Keratinocyte (primary cell): ENCODE data around the gene ATP6V0E1. TPM values are rescaled to one million over a fixed set of nuclear protein-coding genes. Genes with fewer than 3 reads are reported as not detected.

Source experiments
- DNase-seq: peaks from one replicate; pipeline ENCODE4 v3.0.0-alpha.2; 2011; ENCODE audit warnings: low read depth, missing footprints, low spot score
- FAIRE-seq: peaks from 2 replicates; lab custom pipeline; 2011; peaks lifted over from hg19 to GRCh38; lab: Jason Lieb, UNC
- H2AFZ ChIP-seq: 2 replicates; pipeline ENCODE4 v1.6.0; 2012; ENCODE audit warnings: low read length, control low read depth, inconsistent platforms; ENCODE audit not compliant: control insufficient read depth
- H3K27ac ChIP-seq: 2 replicates; pipeline ENCODE4 v1.5.1; 2011; ENCODE audit warnings: low read length; ENCODE audit not compliant: control insufficient read depth, insufficient read depth
- H3K27me3 ChIP-seq: 3 replicates; pipeline ENCODE4 v1.6.0; 2011; ENCODE audit warnings: low read length; ENCODE audit not compliant: control insufficient read depth, insufficient read depth; ENCODE audit errors: extremely low read depth
- H3K36me3 ChIP-seq, 2 experiments: 2 replicates in 1 of 2; 3 replicates in 1 of 2; pipeline ENCODE4 v1.5.1; 2011; ENCODE audit warnings: low read length in 2 of 2, mild to moderate bottlenecking in 1 of 2; ENCODE audit not compliant: control insufficient read depth in 2 of 2, insufficient read depth in 2 of 2; ENCODE audit errors: extremely low read depth in 1 of 2
- H3K4me1 ChIP-seq: 3 replicates; pipeline ENCODE4 v1.5.1; 2011; ENCODE audit warnings: low read length; ENCODE audit not compliant: control insufficient read depth, insufficient read depth; ENCODE audit errors: extremely low read depth
- H3K4me2 ChIP-seq: 3 replicates; pipeline ENCODE4 v1.6.0; 2011; ENCODE audit warnings: low read depth, low read length; ENCODE audit not compliant: control insufficient read depth, insufficient read depth; ENCODE audit errors: extremely low read depth
- H3K4me3 ChIP-seq, 3 experiments: fragments of 200-600 bp in 1 of 3; sonication (generic) in 1 of 3; 2 replicates in 2 of 3; 3 replicates in 1 of 3; pipeline ENCODE4 v1.5.1; 2011 to 2016; ENCODE audit warnings: low read length in 3 of 3, mild to moderate bottlenecking in 3 of 3, control low read depth in 2 of 3, inconsistent platforms in 1 of 3, low read depth in 1 of 3, mixed read lengths in 1 of 3, mixed run types in 1 of 3, moderate library complexity in 1 of 3; ENCODE audit not compliant: control insufficient read depth in 2 of 3, insufficient read depth in 2 of 3; ENCODE audit errors: extremely low read depth in 1 of 3
- H3K79me2 ChIP-seq: 2 replicates; pipeline ENCODE4 v1.6.0; 2012; ENCODE audit warnings: low read length; ENCODE audit not compliant: control insufficient read depth, insufficient read depth
- H3K9ac ChIP-seq: 3 replicates; pipeline ENCODE4 v1.6.0; 2011; ENCODE audit warnings: low read length; ENCODE audit not compliant: control insufficient read depth, insufficient read depth; ENCODE audit errors: extremely low read depth
- H3K9me1 ChIP-seq: 3 replicates; pipeline ENCODE4 v1.6.0; 2011; ENCODE audit warnings: low read length; ENCODE audit not compliant: control insufficient read depth, insufficient read depth; ENCODE audit errors: extremely low read depth
- H3K9me3 ChIP-seq: 2 replicates; pipeline ENCODE4 v1.5.1; 2012; ENCODE audit warnings: low read depth, low read length; ENCODE audit not compliant: control insufficient read depth
- H4K20me1 ChIP-seq: 3 replicates; pipeline ENCODE4 v1.6.0; 2011; ENCODE audit warnings: low read length; ENCODE audit not compliant: control insufficient read depth, insufficient read depth; ENCODE audit errors: extremely low read depth
- CTCF ChIP-seq, 3 experiments: IDR thresholded peaks in 1 of 3; conservative IDR thresholded peaks in 1 of 3; optimal IDR thresholded peaks in 1 of 3; 2 replicates in 2 of 3; 3 replicates in 1 of 3; pipeline versions ENCODE3 to v1.5.1; 2011; ENCODE audit warnings: low read length in 3 of 3, mild to moderate bottlenecking in 3 of 3, moderate library complexity in 2 of 3, control low read depth in 1 of 3, inconsistent platforms in 1 of 3; ENCODE audit not compliant: insufficient read depth in 2 of 3; ENCODE audit errors: extremely low read depth in 1 of 3
- EZH2 ChIP-seq: IDR thresholded peaks from one replicate; pipeline ENCODE4 v1.6.1; 2012; ENCODE audit warnings: inconsistent platforms, mild to moderate bottlenecking, low read length, moderate library complexity
- dilution Hi-C: fragments of 300-500 bp; cut with MboI; formaldehyde crosslinking; loops from one replicate; pipeline ENCODE4 v1.7.0; 2020; ENCODE audit warnings: low sequenced_read_pairs; ENCODE audit not compliant: extremely low pct_ligation_motif_present
- polyA plus RNA-seq, 5 experiments: library from polyadenylated mRNA; depleted of rRNA in 3 of 5; stranded (reverse) in 3 of 5; stranded (forward) in 1 of 5; unstranded in 1 of 5; fragments of >200 nt; gene quantifications; 1 replicate in 1 of 5; 2 replicates in 3 of 5; 3 replicates in 1 of 5; pipeline versions ENCODE4 v1.2.1 to v1.2.3, GENCODE V29; 2011 to 2012; ENCODE audit warnings: missing spikeins in 2 of 5, low read depth in 1 of 5, low replicate concordance in 1 of 5

The ATP6V0E1 gene
- polyA plus RNA-seq, 1 donor (not counting 4 experiments of a cell fraction or from before 2014, with no cell fraction given): 533 TPM

GRCh38 chr5:172946146-172946545 lies 37.4 kb upstream of the ATP6V0E1 start:
- Histone ChIP-seq H3K36me3 (peaks cover 0 to 8% of the 10 kb centered on the region in 2 experiments), H3K27me3 (no peaks in the 10 kb centered on the region)

GRCh38 chr5:172949426-172949825 lies 34.1 kb upstream of the ATP6V0E1 start:
- Histone ChIP-seq H3K36me3 (peaks cover 0 to 4% of the 10 kb centered on the region in 2 experiments), H3K27ac (no peak overlapping the region), H3K4me2 (no peak overlapping the region), H3K27me3 (no peaks in the 10 kb centered on the region), H3K79me2 (no peaks in the 10 kb centered on the region), H3K9me3 (no peaks in the 10 kb centered on the region), H4K20me1 (no peaks in the 10 kb centered on the region), H3K9ac (no peak overlapping the region), H3K4me3 (no peak overlapping the region), H2AFZ (no peak overlapping the region), H3K9me1 (no peaks in the 10 kb centered on the region), H3K4me1 (peaks cover 22% of the 10 kb centered on the region)
- DNase-seq: no peak
- no peak for FAIRE-seq
- dilution Hi-C loops: no loop called here
- TF ChIP-seq EZH2: no peak
- no peak for TF ChIP-seq CTCF (optimal IDR thresholded peaks at IDR 0.05 in 1 of 3, IDR thresholded peaks at IDR 0.05 in 1 of 3, conservative IDR thresholded peaks at IDR 0.05 in 1 of 3; ENCODE audit: extremely low read depth in 1 of 3, insufficient read depth in 2 of 3, low read length in 3 of 3)

More at GRCh38 chr5:172946146-172946545, 37.4 kb upstream of the ATP6V0E1 start:
- peaks cover 7% of the 10 kb centered on the region for H3K4me1 ChIP-seq
- H3K79me2 ChIP-seq: no peaks in the 10 kb centered on the region
- dilution Hi-C loops: no loop called here
- no peaks in the 10 kb centered on the region for H3K9me3 ChIP-seq
- no peak overlapping the region for H3K9ac ChIP-seq
- TF ChIP-seq EZH2 (no peak), CTCF (optimal IDR thresholded peaks at IDR 0.05 in 1 of 3, IDR thresholded peaks at IDR 0.05 in 1 of 3, conservative IDR thresholded peaks at IDR 0.05 in 1 of 3; ENCODE audit: extremely low read depth in 1 of 3, insufficient read depth in 2 of 3, low read length in 3 of 3) (no peak)
- no peaks in the 10 kb centered on the region for H4K20me1 ChIP-seq
- no peak overlapping the region for H3K27ac ChIP-seq
- DNase-seq (no peak), FAIRE-seq (no peak)
- no peak overlapping the region for H3K4me2 ChIP-seq
- no peaks in the 10 kb centered on the region for H3K9me1 ChIP-seq
- H2AFZ ChIP-seq: no peak overlapping the region
- H3K4me3 ChIP-seq: no peak overlapping the region
